HG03025 (cell line): Measurements from ENCODE around the gene DPEP2NB.
A peak's percentile ranks its signal among the peaks of the same experiment; 100 is the strongest.
"Not testable (repeated sequence)": the region's sequence is repeated elsewhere in the genome, so short reads cannot be mapped to it uniquely, and the experiment has no call there.

Experiments
- ATAC-seq: cut with Tn5 transposase; IDR thresholded peaks from one replicate; pipeline ENCODE4 v1.9.1; 2021; ENCODE audit warnings: mild to moderate bottlenecking, moderate library complexity; ENCODE audit not compliant: unreplicated experiment, low FRiP score

DPEP2NB gene

GRCh38 chr16:67987460-67988160, 28.1 kb downstream of the DPEP2NB start:
- ATAC-seq = no peak

- ATAC-seq = no peak
Observed at GRCh38 chr16:67986949-67987348, 28.8 kb downstream of the DPEP2NB start.

GRCh38 chr16:67982011-67982696, 33.6 kb downstream of the DPEP2NB start:
- no peak for ATAC-seq

DNA sequence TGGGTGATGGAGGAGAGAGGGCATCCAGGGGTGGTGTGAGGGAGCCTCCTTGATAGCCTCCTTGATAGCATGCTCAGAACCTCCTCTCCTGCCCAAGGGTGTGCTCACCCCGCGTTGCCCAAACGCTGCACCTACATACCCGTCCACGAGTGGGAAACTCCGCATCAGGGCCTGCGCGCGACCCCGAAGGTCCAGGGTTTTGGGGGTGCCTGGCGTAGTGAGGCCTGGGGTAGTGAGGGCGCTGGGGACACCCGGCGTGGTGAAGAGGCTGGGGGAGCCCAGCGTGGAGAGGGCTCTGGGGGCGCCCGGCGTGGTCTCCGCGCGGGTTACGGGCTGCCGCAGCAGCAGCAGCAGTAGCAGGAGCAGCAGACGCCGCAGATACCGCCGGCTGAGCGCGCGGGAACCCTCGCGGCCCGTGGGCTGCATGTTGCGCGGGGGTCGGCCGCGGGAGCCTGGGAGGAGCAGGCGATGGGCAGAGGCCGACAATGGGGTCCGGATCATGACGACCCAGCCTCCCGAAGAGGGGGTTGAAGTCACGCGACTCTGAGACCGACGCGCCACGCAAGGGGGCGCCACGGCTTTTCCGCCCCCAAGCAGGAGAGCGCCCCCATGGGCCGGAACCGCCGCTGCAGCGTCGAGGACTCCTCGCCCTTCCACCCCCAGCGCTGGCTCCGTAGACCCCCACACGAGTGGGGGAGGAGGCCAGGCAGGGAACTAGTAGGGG, 35.6 kb downstream of the DPEP2NB start, which contains the start of gene DPEP3:
Gene DPEP3, minus strand, starts transcription at position 545 of the 724 bp plus-strand sequence. Its CDS starts 119 bp downstream, at position 426.
- no peak for ATAC-seq

DNA sequence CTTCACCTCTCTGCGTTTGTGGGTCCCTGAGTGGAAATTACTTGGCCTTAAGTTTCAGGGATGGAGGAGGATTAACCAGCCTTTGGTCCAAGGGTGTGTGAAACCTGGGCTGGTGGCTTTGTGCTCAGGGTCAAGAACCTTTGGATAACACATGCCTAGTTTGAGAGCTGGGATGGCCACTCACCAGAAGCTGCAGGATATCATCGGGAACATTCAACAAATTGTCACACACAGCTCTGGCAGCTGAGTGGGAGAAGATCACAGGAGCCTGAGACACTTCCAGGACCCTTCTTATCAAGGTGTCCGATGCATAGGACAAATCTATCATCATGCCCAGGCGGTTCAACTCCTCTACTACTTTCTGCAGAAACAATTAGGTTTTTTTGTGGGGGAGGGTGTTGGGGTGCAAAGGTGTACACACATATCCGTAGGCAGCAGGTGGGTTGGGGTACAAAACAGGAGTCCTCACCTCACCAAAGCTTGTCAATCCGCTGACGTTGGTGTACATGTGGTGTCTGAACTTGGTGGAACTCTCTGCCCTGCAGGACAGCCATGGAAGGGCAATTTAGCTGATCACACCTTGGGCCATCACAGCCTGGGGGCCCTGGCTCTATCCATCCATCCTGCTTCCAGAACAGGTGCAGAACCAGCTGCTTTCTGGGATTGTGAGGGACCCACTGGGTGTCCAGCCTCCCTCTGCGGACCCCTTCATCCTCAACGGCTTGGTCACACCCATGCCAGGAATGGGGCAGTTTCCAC, 38.1 kb downstream of the DPEP2NB start:
- ATAC-seq = no peak

DNA sequence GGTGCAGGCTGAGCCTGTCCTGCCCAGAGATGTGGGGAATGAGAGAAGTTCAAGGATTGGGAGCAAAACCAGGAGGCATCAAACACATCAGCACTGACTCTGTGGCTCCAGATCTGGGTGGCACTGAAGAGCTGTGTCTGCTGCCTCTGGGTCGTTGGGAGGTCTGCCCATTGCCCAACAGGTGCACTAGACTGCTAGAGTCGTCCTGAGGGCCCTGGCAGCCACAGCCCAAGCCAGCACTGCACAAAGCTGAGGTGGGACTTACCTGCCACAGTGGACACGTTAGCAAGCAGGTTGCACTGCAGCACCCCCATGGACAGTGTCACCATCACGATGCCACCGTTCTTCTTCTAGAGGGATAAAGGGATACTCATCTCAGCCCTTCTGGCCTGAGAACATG, 38.7 kb downstream of the DPEP2NB start:
- ATAC-seq = no peak

DNA sequence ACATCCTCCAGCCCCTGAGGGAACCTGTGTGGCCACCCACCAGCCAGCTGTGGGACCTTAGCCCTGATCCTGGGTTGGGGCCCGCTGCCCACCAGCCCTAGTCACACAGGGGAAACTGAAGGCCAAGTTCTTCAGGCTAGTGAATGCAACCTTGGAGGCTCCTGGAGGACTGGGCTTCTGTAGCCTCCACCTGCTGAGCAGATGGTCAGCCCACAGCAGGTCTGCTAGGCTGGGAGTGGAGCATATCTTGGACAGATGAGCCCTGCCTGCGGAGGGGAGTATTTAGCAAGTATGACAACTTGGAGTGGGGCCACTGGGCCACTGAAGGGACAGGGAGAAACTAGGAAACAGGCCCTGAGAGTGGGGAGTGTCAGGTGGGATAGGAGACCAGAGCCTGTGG, 39.5 kb downstream of the DPEP2NB start:
- ATAC-seq = no peak

DNA sequence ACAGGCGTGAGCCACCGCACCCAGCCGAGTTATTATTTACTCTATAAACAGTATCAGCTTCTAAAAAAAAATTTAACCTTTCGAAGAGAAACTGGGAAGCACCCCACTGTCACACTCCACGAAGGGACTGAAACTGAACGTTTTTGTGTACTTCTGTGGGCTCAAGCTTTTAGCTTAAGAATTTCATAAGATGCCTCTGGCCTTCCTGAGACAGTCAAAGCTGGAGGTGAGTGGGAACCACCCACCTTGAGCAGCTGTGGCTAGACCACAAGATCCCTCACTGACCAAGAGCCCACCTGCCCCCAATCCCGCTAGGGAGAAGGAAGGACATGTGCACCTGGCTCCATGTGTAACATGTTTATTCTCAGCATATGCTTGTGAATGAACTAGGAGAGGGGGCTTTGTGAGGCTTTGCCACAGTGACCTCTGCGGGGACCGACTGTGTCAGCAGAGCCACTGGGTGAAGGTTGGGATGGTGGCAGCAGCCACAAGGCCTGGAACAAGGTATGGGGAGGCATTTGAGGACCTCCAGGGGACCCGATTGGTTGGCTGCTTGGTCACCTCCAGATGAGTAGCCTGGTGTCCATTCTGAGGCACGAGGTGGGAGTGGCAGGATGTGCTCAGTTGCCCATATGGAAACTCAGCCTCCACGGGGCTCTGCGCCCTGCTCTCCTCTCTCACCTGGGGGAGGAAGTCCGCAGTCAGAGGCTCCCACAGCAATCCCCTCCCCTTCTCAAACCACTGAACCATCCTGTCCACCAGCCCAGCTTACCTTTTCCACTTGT, 40.2 kb downstream of the DPEP2NB start:
- no peak for ATAC-seq

DNA sequence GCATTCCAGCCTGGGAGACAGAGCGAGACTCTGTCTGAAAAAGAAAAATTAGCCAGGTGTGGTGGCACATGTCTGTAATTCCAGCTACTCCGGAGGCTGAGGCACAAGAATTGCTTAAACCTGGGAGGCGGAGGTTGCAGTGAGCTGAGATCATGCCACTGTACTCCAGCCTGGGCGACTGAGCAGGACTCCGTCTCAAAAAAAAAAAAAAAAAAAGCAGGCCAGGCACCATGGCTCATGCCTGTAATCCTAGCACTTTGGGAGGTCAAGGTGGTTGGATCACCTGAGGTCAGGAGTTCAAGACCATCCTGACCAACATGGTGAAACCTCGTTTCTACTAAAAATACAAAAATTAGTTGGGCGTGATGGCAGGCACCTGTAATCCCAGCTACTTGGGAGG, 43.4 kb downstream of the DPEP2NB start:
- ATAC-seq = not testable (repeated sequence)

DNA sequence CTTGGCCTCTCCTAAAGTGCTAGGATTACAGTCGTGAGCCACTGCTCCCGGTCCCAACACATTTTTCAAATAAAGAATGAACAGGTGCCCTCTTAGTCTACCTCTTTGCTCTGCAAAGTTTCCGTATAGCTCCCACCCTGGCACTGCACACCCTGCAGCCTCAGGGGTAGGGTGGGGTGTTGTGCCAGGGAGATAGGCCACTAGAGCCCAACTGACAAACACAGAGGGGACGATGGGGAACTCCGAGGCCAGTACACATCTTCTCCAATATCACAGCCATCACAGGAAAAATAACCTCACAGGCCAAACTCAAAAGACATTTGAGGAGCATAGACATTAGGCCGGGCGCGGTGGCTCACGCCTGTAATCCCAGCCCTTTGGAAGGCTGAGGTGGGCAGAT, 44.6 kb downstream of the DPEP2NB start:
- ATAC-seq = no peak

DNA sequence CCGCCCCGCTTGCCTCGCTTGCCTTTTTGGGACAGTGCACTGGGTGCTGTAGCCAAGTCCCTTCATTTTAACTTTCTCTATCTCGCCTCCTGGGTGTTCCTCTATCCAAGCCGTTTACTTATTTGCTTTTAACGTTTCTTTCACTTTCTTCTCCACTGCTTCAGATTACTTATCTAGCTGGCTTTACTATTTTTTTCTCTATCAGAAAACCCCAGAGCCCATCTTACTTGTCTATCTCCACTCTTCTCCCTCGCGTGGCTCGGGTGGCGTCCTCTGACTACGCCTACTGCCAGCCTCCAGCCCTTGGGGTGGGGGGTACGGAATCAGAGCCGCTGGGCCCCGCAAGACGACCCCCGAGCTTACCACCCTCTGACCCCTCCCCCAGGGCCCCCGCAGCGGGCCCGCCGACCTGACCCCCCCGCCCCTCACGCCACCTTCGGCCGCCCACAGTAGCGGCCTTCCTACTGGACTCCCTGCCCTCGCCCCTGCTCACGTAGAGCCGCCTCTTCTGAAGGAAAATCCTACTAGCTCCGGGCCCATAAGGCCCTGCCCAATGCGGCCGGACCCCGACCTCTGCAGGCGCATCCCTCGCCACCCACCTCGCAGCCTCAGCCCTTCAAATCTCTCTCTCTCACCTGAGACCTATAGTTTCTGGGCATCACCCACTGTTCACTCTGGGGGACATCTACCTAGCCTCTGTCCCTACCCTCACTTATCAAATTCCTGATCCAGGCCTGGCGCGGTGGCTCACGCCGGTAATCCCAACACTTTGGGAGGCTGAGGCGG, 46.3 kb downstream of the DPEP2NB start:
- ATAC-seq = no peak

- peak; percentile 62 for ATAC-seq
Observed at GRCh38 chr16:67968400-67969253, 47.1 kb downstream of the DPEP2NB start, which contains the start of gene SLC12A4. SLC12A4 (minus strand) TSS chr16:67968637; CDS start chr16:67968553, 84 bp downstream.

GRCh38 chr16:67967958-67968399, 47.7 kb downstream of the DPEP2NB start:
- peak; percentile 24 for ATAC-seq

DNA sequence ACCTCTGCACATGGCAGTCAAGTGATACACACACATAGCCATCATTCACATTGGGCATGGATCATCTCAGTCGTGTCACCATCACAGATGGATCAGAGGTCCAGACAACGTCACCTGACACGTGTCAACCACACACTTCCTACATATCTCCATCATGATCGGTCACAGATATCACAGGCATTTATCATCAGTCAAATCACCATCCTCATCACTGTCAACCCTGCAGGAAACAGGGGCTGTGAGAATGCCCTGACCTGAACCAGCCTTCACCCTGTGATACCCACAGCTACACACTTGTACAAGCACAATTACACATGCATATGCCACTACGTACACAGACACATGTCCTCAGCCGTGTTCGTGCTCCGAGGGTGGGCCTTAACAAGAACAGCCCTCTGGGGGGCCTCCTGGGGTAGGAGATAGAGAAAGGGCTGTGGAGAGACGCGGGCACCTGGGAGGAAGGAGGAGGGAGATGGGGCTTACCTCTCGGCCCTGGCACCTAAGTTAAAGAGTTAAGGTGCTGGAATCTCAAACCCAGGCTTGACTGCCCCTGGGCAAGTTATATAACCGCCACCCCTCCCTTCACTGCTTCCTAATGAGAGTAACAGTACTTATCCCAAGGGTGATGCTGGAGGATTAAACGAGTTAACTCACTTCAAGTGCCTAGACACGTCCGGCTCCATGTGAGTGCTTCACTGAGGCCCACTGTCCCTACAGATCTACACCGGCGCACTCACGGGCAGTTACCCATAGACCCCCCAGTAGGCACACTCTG, 48.3 kb downstream of the DPEP2NB start:
- no peak for ATAC-seq

DNA sequence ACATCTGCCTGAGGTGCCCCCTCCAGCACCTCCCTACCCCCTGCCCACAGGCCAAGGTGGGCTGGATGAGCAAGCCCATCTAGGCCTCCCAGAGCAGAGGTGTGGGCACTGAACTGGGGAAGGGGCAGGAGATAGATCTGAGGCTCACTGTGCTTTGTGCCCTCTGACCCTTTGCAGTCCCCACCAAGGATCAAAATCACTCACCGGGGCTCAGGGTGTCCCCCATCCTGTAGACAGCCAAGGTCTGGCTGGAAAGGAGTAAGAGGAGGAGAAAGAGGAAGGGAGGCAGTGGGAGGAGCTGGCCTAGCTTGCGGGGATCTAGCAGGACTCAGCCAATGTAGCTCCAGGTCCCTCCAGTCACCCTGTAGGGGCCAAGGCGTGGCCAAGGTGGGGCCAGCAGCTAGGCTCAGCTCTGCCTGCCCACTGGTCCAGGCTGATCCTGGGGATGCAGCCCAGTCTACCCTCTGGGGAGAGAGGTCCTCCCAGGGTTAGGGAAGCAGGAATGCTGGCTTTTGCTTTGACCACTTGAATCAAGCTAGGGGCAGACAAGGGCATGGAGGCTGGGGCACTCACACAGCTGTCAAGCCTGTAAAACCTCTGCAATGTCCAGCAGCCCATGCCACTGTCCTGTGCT, 49.0 kb downstream of the DPEP2NB start:
- ATAC-seq = no peak

DNA sequence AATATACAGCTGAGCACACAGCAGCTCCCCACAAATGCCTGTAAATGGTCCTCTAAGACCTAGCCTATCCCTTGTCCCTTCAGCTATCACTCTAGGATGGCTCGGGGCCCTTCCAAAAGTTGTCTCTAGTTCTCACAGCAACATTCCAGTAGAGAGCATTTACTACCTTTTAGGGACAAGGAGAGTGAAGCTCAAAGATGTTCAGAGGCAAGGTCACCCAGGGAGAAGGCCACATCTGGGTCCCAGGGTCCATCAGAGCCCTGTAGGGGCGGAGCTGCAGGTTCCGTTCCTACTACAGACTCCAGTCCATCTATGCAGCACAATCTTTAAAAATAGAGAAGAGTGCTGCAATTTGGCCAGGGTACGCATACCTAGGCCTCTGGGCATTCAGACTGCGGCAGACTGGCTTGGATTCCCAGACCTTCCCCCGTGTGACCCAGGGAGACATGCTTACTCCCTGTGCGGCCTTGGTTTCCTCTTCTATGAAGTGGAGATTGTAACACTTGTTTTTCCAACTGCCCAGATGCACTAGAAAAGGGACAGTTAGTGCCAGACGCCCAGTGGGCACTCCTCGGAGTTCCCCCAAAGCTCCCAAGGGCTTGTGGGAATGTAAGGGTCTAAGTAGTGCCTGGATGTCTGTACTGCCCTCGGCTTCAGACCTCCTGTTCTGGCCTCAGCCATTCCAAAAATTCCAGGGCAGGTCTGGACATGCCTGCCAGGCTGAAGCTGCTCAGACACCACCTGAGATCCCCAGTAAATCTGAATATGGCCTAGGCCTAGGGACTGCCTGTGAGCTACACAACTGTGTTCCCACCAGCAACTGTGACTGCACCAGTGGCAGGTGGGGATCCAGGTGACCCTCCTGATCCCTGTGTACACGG, 49.8 kb downstream of the DPEP2NB start:
- ATAC-seq = no peak
